HG03432 (cell line): Measurements from ENCODE around the gene RSPRY1.
"Not testable (repeated sequence)": the region's sequence is repeated elsewhere in the genome, so short reads cannot be mapped to it uniquely, and the experiment has no call there.

ENCODE experiments used
- ATAC-seq: cut with Tn5 transposase; IDR thresholded peaks from one replicate; pipeline ENCODE4 v1.9.1; 2021; ENCODE audit warnings: mild to moderate bottlenecking, moderate library complexity; ENCODE audit not compliant: unreplicated experiment

The RSPRY1 gene

GRCh38 chr16:57268804-57269800, 83.0 kb downstream of the RSPRY1 start:
- no peak for ATAC-seq

GRCh38 chr16:57270221-57271062, 84.3 kb downstream of the RSPRY1 start:
- no peak for ATAC-seq

- no peak for ATAC-seq
Observed at GRCh38 chr16:57271063-57271345, 84.9 kb downstream of the RSPRY1 start.

- no peak for ATAC-seq
Observed at GRCh38 chr16:57271867-57272495, 85.9 kb downstream of the RSPRY1 start.

- ATAC-seq, result no peak
Observed at GRCh38 chr16:57273359-57273758, 87.2 kb downstream of the RSPRY1 start.

- ATAC-seq, result no peak
Observed at GRCh38 chr16:57273826-57274225, 87.7 kb downstream of the RSPRY1 start.

GRCh38 chr16:57275946-57276345, 89.8 kb downstream of the RSPRY1 start:
- ATAC-seq, result not testable (repeated sequence)

GRCh38 chr16:57276596-57276995, 90.5 kb downstream of the RSPRY1 start:
- ATAC-seq, result no peak

- no peak for ATAC-seq
Observed at GRCh38 chr16:57277586-57277985, 91.5 kb downstream of the RSPRY1 start.

GRCh38 chr16:57278494-57278893, 92.4 kb downstream of the RSPRY1 start:
- no peak for ATAC-seq

GRCh38 chr16:57279780-57280638, 93.9 kb downstream of the RSPRY1 start:
- ATAC-seq, result no peak

- ATAC-seq, result no peak
Observed at GRCh38 chr16:57281791-57282190, 95.7 kb downstream of the RSPRY1 start.

GRCh38 chr16:57282510-57283213, 96.5 kb downstream of the RSPRY1 start:
- no peak for ATAC-seq

GRCh38 chr16:57283214-57283958, 97.3 kb downstream of the RSPRY1 start:
- ATAC-seq, result no peak

GRCh38 chr16:57283959-57284208, 97.8 kb downstream of the RSPRY1 start:
- no peak for ATAC-seq

- peak; percentile 66 for ATAC-seq
Observed at GRCh38 chr16:57284209-57284951, 98.3 kb downstream of the RSPRY1 start, which contains the start of gene PLLP. Gene PLLP, minus strand, starts transcription at chr16:57284672. Its CDS starts 132 bp downstream, at chr16:57284540.

- no peak for ATAC-seq
Observed at GRCh38 chr16:57284952-57285363, 98.8 kb downstream of the RSPRY1 start.

- ATAC-seq, result no peak
Observed at GRCh38 chr16:57285379-57285778, 99.2 kb downstream of the RSPRY1 start.
